Activated CD4-positive, alpha-beta T cell treated with anti-CD3 and anti-CD28 coated beads for 36 hours (primary cell): Measurements from ENCODE around the gene POLD3. TPM values are rescaled to one million over a fixed set of nuclear protein-coding genes. Genes with fewer than 3 reads are reported as not detected.

Source experiments
- ATAC-seq: fragments of 200-7000 bp; cut with Tn5 transposase; one replicate; pipeline ENCODE4 v1.10.0; 2021; ENCODE audit warnings: mild to moderate bottlenecking, moderate library complexity
- CTCF ChIA-PET: fragments of 350-600 bp; sonication (Branson Sonifier 250); formaldehyde crosslinking; loops from one replicate; lab custom pipeline; 2021; ENCODE audit warnings: antibody characterized with exemption; lab: Charles Lee
- POLR2A ChIA-PET: fragments of 350-600 bp; sonication (Branson Sonifier 250); formaldehyde crosslinking; loops from one replicate; lab custom pipeline; 2021; ENCODE audit warnings: antibody characterized with exemption, inconsistent platforms; lab: Charles Lee
- DNase-seq: peaks from one replicate; pipeline ENCODE4 v3.0.0-alpha.2; 2020
- H3K27ac Mint-ChIP-seq: one replicate; pipeline ENCODE4 v1.8.0; 2021; ENCODE audit warnings: mixed read lengths
- H3K27me3 Mint-ChIP-seq: one replicate; pipeline ENCODE4 v1.8.0; 2021; ENCODE audit warnings: mixed read lengths
- H3K36me3 Mint-ChIP-seq: one replicate; pipeline ENCODE4 v1.8.0; 2021; ENCODE audit warnings: low read depth, mixed read lengths
- H3K4me1 Mint-ChIP-seq: one replicate; pipeline ENCODE4 v1.8.0; 2021; ENCODE audit warnings: mixed read lengths
- H3K4me3 Mint-ChIP-seq: one replicate; pipeline ENCODE4 v1.8.0; 2021; ENCODE audit warnings: mild to moderate bottlenecking, moderate library complexity, mixed read lengths
- H3K9me3 Mint-ChIP-seq: one replicate; pipeline ENCODE4 v1.8.0; 2021; ENCODE audit warnings: low read depth, mixed read lengths
- intact Hi-C, 2 experiments: fragments of 100-400 bp; cut with DNase I in 1 of 2; cut with micrococcal nuclease in 1 of 2; formaldehyde crosslinking; loops; one replicate each; pipeline versions ENCODE4 v1.14.2 to v1.15.1; 2022 to 2024; cut with DNase I, micrococcal nuclease
- total RNA-seq, 2 experiments: library from RNA; stranded (reverse); gene quantifications; one replicate each; pipeline ENCODE4 v1.2.3, GENCODE V29; 2021

POLD3 gene, protein sequence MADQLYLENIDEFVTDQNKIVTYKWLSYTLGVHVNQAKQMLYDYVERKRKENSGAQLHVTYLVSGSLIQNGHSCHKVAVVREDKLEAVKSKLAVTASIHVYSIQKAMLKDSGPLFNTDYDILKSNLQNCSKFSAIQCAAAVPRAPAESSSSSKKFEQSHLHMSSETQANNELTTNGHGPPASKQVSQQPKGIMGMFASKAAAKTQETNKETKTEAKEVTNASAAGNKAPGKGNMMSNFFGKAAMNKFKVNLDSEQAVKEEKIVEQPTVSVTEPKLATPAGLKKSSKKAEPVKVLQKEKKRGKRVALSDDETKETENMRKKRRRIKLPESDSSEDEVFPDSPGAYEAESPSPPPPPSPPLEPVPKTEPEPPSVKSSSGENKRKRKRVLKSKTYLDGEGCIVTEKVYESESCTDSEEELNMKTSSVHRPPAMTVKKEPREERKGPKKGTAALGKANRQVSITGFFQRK
- total RNA-seq, result 10 to 100 TPM; 70.0 to 79.8 TPM

DNA sequence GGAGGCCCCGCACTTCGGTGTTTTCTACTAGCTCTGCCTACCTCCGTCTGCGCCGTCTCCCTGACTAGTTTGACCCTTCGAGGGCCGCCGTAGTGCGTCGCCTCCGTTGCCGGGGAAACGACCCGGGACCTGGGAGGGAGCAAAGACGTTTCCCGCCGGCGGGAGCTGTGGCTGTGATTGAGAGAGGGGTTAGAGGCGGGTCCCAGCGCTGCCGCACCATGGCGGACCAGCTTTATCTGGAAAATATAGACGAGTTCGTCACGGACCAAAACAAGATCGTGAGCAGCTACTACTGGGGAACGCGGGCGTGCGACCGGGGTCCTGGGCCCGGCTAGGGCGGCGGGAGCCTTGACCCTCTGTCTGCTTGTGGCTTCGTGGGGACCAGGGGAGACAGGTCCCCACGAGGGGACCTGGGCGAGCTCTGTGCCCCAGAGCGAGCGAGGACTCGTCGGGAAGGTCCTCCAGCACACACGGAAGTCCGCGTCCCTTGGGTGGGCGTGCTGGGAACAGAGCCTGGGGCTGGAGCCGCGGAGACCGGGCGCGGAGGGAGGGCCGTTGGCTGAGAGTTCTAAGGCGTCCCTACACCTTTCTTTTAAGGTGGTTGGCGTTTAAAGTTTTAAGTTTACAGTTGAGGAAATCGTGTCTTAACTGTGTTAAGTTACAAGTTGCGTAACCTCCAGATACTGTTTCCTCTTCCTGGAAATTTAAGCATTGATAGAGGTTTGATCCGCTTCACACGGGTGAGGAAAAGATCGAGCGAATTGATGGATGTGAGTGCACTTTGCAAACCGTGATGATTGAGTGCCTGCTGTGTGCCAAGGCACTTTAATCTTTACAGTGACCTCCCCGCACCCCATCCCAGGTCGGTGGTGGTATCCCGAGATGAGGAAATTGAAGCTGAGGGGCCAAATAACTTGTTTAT is at the start of gene POLD3:
Gene POLD3 (plus strand): TSS at position 142 of the 922 bp plus-strand sequence. CDS start 77 bp downstream, at position 219.
- ChIA-PET POLR2A (interaction anchor here (0.5 to 1.9 kb wide), 6 partner anchors 8 to 612 kb away, joined by 3 to 19 read pairs (median 7); partner anchors contain the start of genes C2CD3, LIPT2 and PPME1), CTCF (interaction anchor here (0.6 to 1.5 kb wide), 6 partner anchors 9 to 288 kb away, joined by 3 to 5 read pairs (median 3); no protein-coding TSS in a partner anchor)
- H3K27ac Mint-ChIP-seq, result peak within 1 kb of the TSS; percentile 96
- ATAC-seq (peak; percentile 96), DNase-seq (peak; percentile 98)
- no peaks in the 10 kb centered on the region for H3K27me3 Mint-ChIP-seq
- H3K9me3 Mint-ChIP-seq, result peaks cover 2% of the 10 kb centered on the region
- peaks cover 27% of the 10 kb centered on the region for H3K4me1 Mint-ChIP-seq
- intact Hi-C loops, result loop anchor here (1.0 to 5.0 kb wide), 10 partner anchors 99 to 1850 kb away; partner anchors contain the start of genes LIPT2 (in 2 of the 2), PGM2L1 (in 2 of the 2), C2CD3 (in 1 of the 2) and COA4 (in 1 of the 2)
- peaks cover 36% of the 10 kb centered on the region for H3K36me3 Mint-ChIP-seq
- peak within 1 kb of the TSS; percentile 93 for H3K4me3 Mint-ChIP-seq

DNA sequence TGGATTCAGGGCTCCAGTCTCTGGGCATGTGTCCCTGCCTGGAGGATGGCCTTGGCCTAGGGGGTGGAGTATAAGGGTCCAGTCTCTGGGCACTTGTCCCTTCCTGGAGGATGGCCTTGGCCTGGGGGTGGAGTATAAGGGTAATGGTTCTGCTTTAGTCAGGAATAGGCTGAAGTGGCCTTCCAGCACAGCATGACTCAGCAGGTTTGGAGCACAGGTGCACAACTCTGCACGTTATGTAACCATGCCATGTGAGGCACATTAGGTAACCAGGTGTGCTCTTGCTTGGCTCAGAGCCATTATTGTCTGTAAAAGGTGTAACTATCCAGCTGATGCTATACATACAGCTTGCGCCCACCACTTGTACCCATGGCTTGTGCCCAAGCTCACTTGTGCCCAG is 48.4 kb upstream of the POLD3 start:
- ATAC-seq (no peak), DNase-seq (peak; percentile 6)
- no peaks in the 10 kb centered on the region for H3K27me3 Mint-ChIP-seq
- no peak overlapping the region for H3K27ac Mint-ChIP-seq
- intact Hi-C loops, result no loop called here
- H3K4me3 Mint-ChIP-seq, result no peak overlapping the region
- POLR2A ChIA-PET, result no interaction called here
- H3K9me3 Mint-ChIP-seq, result peaks cover 6% of the 10 kb centered on the region
- no peaks in the 10 kb centered on the region for H3K4me1 Mint-ChIP-seq
- H3K36me3 Mint-ChIP-seq, result no peaks in the 10 kb centered on the region
- CTCF ChIA-PET, result no interaction called here

DNA sequence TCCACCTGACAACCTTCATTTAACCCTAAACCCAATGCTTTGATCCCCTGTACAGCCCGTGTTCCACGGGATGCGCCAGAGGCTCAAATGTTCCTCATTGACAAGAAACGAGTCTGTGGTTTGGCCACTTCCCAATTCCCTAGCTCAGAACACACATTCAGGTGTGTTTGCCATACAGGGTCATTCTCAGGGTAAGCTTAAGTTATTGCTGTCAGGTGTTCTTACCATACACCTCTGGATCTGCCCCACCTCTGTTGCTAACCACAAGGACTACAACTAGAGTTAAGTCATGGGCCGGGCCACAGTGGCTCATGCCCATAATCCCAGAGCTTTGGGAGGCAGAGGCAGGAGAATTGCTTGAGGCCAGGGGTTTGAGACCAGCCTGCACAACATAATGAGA is 45.6 kb upstream of the POLD3 start:
- Mint-ChIP-seq H3K27ac (no peak overlapping the region), H3K36me3 (no peaks in the 10 kb centered on the region), H3K4me3 (no peak overlapping the region), H3K9me3 (peaks cover 6% of the 10 kb centered on the region), H3K4me1 (no peaks in the 10 kb centered on the region), H3K27me3 (no peaks in the 10 kb centered on the region)
- ChIA-PET CTCF (no interaction called here), POLR2A (no interaction called here)
- ATAC-seq (no peak), DNase-seq (no peak)
- intact Hi-C loops, result no loop called here

DNA sequence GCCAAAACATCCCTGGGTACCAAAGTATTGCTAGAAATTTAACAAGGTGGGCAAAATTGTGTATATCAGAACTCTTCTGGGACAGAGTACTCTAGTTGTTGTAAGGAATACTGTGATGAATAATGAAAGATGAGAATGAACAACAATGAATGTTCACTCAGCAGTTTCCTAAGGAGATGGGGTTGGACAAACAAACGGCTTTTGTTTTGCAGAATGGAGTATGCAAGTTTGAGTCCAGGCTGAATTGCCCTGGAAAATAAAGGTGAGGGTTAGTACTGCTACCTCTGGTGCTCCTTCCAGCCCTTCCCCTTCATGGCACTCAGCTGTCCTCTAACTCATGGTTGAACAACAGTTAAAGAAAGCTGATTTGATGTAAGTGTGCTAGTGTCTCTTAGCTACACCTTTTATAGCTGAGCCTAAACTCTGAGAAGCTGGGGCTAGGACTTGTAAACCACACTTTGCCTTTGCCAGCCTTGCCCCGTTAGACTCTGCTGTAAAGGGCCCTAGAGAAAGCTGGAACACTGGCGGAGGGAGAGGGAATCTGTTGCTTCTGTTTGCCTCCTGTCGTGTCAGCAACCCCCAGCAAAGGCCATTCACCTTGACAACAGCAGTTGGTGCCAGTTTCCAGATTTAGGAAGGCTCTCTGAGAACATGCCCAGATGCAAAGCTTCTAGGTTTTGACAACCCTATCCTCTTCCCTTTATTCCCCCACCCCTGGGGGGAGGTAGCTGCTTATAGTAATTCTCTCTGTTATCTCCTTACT is 41.2 kb upstream of the POLD3 start:
- Mint-ChIP-seq H3K4me3 (no peak overlapping the region), H3K4me1 (no peaks in the 10 kb centered on the region), H3K9me3 (no peaks in the 10 kb centered on the region), H3K36me3 (no peaks in the 10 kb centered on the region), H3K27me3 (no peaks in the 10 kb centered on the region), H3K27ac (no peak overlapping the region)
- ChIA-PET POLR2A (no interaction called here), CTCF (interaction anchor here (0.9 to 1.4 kb wide), 2 partner anchors 37 to 98 kb away, joined by 3 to 4 read pairs; no protein-coding TSS in a partner anchor)
- intact Hi-C loops, result no loop called here
- DNase-seq, result no peak
- ATAC-seq, result no peak

DNA sequence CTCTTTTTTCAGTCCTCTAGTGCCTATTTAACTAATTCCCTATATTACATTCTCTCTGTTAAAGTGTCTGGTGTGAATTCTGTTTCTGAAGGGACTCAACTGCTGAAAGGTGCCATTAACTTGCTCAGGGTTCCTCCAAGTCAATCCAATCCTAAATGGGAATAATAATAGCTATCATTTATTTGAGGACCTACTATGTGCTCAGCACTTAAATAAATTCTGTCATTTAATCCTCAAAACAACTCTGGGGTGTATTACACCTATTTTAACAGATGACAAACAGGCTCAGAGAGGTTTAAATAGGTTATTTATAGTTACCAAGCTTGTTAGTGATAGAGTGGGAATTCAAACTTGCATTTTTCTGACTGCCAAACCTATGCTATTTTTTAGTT is 40.6 kb upstream of the POLD3 start:
- intact Hi-C loops, result no loop called here
- ChIA-PET POLR2A (no interaction called here), CTCF (interaction anchor here (1.4 kb wide), 1 partner anchor 98 kb away, joined by 3 read pairs; no protein-coding TSS in a partner anchor)
- Mint-ChIP-seq H3K27me3 (no peaks in the 10 kb centered on the region), H3K36me3 (no peaks in the 10 kb centered on the region), H3K27ac (no peak overlapping the region), H3K4me3 (no peak overlapping the region), H3K4me1 (no peaks in the 10 kb centered on the region), H3K9me3 (peaks cover 1% of the 10 kb centered on the region)
- ATAC-seq (no peak), DNase-seq (no peak)

DNA sequence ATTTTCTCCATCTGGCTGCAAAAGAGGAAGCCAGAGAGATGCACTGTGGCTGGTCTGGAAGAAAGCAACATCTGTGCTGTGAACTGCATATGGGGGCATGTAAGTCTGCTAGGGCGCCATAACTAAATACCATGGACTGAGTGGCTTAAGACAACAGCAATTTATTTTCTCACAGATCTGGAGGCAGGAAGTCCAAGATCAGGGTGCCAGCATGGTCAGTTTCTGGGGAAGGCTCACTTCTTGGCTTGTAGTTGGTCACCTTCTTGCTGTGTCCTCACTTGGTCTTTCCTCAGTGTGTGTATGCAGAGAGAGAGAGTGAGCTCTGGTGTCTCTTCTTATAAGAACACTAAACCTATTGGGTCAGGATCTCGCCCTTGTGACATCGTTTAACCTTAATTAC is 34.9 kb upstream of the POLD3 start:
- no peak overlapping the region for H3K27ac Mint-ChIP-seq

DNA sequence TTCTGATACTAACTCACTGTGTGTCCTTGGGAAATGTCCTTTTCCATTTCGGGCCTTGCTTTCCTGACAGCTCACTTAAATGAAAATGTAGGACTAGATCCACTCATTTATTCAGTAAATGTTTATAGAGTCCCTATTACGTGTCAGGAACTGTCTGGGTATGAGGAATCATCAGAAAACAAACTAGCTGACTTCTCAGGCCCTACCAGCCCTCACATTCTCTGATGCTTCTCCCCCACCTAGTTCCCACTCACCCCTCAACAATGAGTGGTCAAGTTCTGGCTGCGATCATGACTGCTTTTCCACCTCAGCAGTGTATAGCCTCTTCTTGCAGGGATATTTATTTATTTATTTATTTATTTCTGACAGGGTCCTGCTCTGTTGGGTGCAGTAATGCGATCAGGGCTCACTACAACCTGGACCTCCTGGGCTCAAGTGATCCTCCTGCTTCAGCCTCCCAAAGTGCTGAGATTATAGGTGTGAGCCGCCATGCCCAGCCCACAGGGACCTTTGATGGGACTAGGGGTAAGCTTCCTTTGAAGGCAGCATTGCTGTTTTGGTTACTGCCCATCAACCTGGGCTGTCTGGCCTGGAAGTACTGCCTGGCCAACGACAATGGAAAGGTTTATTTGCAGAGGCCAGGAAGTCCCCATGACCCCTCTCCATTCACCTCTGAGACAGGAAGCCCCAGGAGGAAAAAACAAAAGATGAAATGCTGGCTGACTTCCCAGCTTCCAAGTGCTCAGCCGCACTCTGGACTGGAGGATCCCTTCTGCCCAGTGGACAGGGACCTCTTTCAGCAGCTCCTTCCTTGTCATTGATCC is 33.1 kb upstream of the POLD3 start:
- CTCF ChIA-PET, result interaction anchor here (0.7 to 1.4 kb wide), 2 partner anchors 11 to 107 kb away, joined by 3 read pairs; no protein-coding TSS in a partner anchor
- Mint-ChIP-seq H3K36me3 (no peaks in the 10 kb centered on the region), H3K27ac (no peak overlapping the region), H3K4me3 (no peak overlapping the region), H3K4me1 (no peaks in the 10 kb centered on the region), H3K9me3 (peaks cover 1% of the 10 kb centered on the region), H3K27me3 (peaks cover 6% of the 10 kb centered on the region)
- intact Hi-C loops, result no loop called here
- POLR2A ChIA-PET, result interaction anchor here (0.6 kb wide), 1 partner anchor 496 kb away, joined by 6 read pairs; no protein-coding TSS in a partner anchor
- no peak for DNase-seq
- no peak for ATAC-seq

More for the DNA sequence above, 34.9 kb upstream of the POLD3 start:
- intact Hi-C loops, result no loop called here
- H3K4me1 Mint-ChIP-seq, result no peaks in the 10 kb centered on the region
- H3K36me3 Mint-ChIP-seq, result no peaks in the 10 kb centered on the region
- ATAC-seq (no peak), DNase-seq (no peak)
- ChIA-PET CTCF (no interaction called here), POLR2A (no interaction called here)
- H3K9me3 Mint-ChIP-seq, result peaks cover 1% of the 10 kb centered on the region
- peaks cover 4% of the 10 kb centered on the region for H3K27me3 Mint-ChIP-seq
- H3K4me3 Mint-ChIP-seq, result no peak overlapping the region

DNA sequence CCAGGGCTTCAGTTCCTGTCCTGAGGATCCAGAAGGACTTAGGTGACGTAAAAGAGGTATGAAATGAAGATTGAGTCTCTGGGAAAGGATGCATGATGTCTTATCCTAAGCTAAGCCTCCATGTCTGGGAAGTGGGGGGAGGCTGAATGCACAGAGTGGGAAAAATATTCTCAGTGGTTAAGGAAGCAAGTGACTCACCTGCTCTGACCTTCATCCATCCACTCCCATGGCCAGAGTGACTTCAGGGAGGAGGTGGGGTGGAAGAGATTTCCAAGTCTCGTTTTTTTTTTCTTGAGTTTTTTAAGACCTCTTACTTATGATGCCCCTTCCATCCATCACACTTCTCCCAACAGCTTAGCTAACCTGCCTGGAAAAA is 32.5 kb upstream of the POLD3 start:
- no peaks in the 10 kb centered on the region for H3K36me3 Mint-ChIP-seq
- no peak overlapping the region for H3K4me3 Mint-ChIP-seq
- H3K27ac Mint-ChIP-seq, result no peak overlapping the region
- no peaks in the 10 kb centered on the region for H3K4me1 Mint-ChIP-seq
- ChIA-PET POLR2A (interaction anchor here (0.6 kb wide), 1 partner anchor 495 kb away, joined by 6 read pairs; no protein-coding TSS in a partner anchor), CTCF (interaction anchor here (1.4 kb wide), 1 partner anchor 11 kb away, joined by 3 read pairs; no protein-coding TSS in a partner anchor)
- DNase-seq (no peak), ATAC-seq (no peak)
- peaks cover 6% of the 10 kb centered on the region for H3K27me3 Mint-ChIP-seq
- H3K9me3 Mint-ChIP-seq, result peaks cover 1% of the 10 kb centered on the region
- intact Hi-C loops, result no loop called here

DNA sequence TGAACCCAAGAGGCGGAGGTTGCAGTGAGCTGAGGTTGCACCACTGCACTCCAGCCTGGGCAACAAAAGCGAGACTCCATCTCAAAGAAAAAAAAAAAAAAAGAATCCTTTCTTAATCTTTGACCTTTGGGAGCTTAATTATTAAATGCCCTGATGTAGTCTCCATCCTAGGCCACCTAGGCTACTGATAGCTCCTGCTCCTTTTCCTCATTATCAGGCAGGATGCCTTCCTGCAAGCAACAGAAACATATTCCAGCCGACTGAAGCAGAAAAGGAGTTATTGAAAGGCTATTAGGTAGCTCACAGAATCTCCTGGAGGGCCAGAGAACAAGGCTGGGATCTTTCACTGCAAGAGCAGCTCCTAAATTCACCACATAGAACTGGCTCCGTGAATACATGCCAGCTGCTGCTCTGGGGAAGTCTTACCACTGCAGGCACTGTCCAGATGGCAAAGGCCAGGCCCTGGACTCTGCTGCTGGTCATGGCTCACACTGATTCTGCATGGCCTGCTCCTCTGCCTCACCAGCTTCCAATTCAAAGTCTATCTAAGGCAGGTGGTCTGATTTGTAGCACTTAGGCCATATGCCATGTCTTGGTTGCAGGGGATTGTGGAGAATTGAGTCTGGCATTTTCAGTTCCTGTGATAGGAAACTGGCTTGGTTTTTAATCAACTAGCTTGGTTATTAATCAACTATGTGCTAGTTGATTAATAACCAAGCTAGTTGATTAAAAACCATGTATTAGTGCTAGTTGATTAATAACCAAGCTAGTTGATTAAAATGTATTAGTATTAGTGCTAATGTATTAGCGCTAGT is 26.0 kb upstream of the POLD3 start:
- Mint-ChIP-seq H3K9me3 (no peaks in the 10 kb centered on the region), H3K27me3 (peaks cover 1% of the 10 kb centered on the region), H3K27ac (no peak overlapping the region), H3K4me3 (no peak overlapping the region), H3K36me3 (no peaks in the 10 kb centered on the region), H3K4me1 (no peaks in the 10 kb centered on the region)
- ATAC-seq (no peak), DNase-seq (no peak)
- intact Hi-C loops, result no loop called here
- ChIA-PET CTCF (interaction anchor here (0.6 to 1.7 kb wide), 11 partner anchors 16 to 311 kb away, joined by 3 to 5 read pairs (median 3); no protein-coding TSS in a partner anchor), POLR2A (interaction anchor here (0.8 kb wide), 1 partner anchor 103 kb away, joined by 3 read pairs; no protein-coding TSS in a partner anchor)
